PC-9 (cell line): ENCODE results near the gene CBLN2. TPM values are rescaled to one million over a fixed set of nuclear protein-coding genes. Genes with fewer than 3 reads are reported as not detected.

Source experiments
- BruUV-seq: library from RNA; stranded (reverse); fragments of 400-500 nt; replicated peaks from 2 replicates; lab custom pipeline; 2021; lab: Mats Ljungman, UMichigan
- CTCF ChIA-PET: fragments of 300-600 bp; sonication (Branson Sonifier 250); formaldehyde crosslinking; loops from one replicate; lab custom pipeline; 2022; ENCODE audit warnings: antibody characterized with exemption; lab: Charles Lee
- POLR2A ChIA-PET: fragments of 300-600 bp; sonication (Branson Sonifier 250); formaldehyde crosslinking; loops from one replicate; lab custom pipeline; 2022; ENCODE audit warnings: antibody characterized with exemption; ENCODE audit not compliant: unreplicated experiment; lab: Charles Lee
- DNase-seq, 2 experiments: peaks; one replicate each; pipeline versions ENCODE4 v3.0.0 to v3.0.0-alpha.2; 2015 to 2022; ENCODE audit warnings: mixed read lengths in 1 of 2
- H2AFZ ChIP-seq: fragments of 200-600 bp; sonication (generic); 2 replicates; pipeline ENCODE4 v1.8.1; 2017; ENCODE audit warnings: antibody characterized with exemption
- H3F3A ChIP-seq: fragments of 200-600 bp; sonication (generic); 2 replicates; pipeline ENCODE4 v1.8.1; 2017; ENCODE audit warnings: antibody characterized with exemption, mild to moderate bottlenecking, low read depth; ENCODE audit not compliant: insufficient read depth
- H3K27ac ChIP-seq: fragments of 200-600 bp; sonication (generic); 2 replicates; pipeline ENCODE4 v1.6.1; 2016; ENCODE audit warnings: mixed run types
- H3K27me3 ChIP-seq: fragments of 200-600 bp; sonication (generic); 2 replicates; pipeline ENCODE4 v1.6.1; 2016; ENCODE audit warnings: low read depth, mixed run types; ENCODE audit not compliant: insufficient read depth
- H3K36me3 ChIP-seq: fragments of 200-600 bp; sonication (generic); 2 replicates; pipeline ENCODE4 v1.6.1; 2016; ENCODE audit warnings: low read depth, mixed run types
- H3K4me1 ChIP-seq: fragments of 200-600 bp; sonication (generic); replicated peaks from 2 replicates; pipeline ENCODE4 v1.6.1; 2016; ENCODE audit warnings: mixed run types; ENCODE audit not compliant: insufficient read depth
- H3K4me2 ChIP-seq: fragments of 200-600 bp; sonication (generic); 2 replicates; pipeline ENCODE4 v1.6.1; 2017; ENCODE audit warnings: mixed run types
- H3K4me3 ChIP-seq: fragments of 200-600 bp; sonication (generic); 2 replicates; pipeline ENCODE4 v1.6.1; 2016; ENCODE audit warnings: mixed run types
- H3K79me2 ChIP-seq: fragments of 200-600 bp; sonication (generic); 2 replicates; pipeline ENCODE4 v1.6.1; 2017; ENCODE audit warnings: low read depth, mixed run types
- H3K9me2 ChIP-seq: fragments of 200-600 bp; sonication (generic); 2 replicates; pipeline ENCODE4 v1.8.1; 2017; ENCODE audit warnings: mild to moderate bottlenecking; ENCODE audit not compliant: insufficient read depth
- H3K9me3 ChIP-seq: fragments of 200-600 bp; sonication (generic); 2 replicates; pipeline ENCODE4 v1.8.1; 2016; ENCODE audit warnings: low read depth; ENCODE audit not compliant: insufficient read depth
- H4K20me1 ChIP-seq: fragments of 200-600 bp; sonication (generic); 2 replicates; pipeline ENCODE4 v1.8.1; 2017; ENCODE audit not compliant: insufficient read depth
- CTCF ChIP-seq: fragments of 200-600 bp; sonication (generic); conservative IDR thresholded peaks from 2 replicates; pipeline ENCODE4 v1.6.1; 2017; ENCODE audit warnings: mixed run types, antibody characterized with exemption, mild to moderate bottlenecking, moderate library complexity
- EZH2 ChIP-seq: fragments of 200-600 bp; sonication (generic); IDR thresholded peaks from 2 replicates; pipeline ENCODE4 v1.8.0; 2017; ENCODE audit warnings: antibody characterized with exemption, low read depth
- intact Hi-C: fragments of 100-400 bp; cut with micrococcal nuclease; formaldehyde crosslinking; loops from one replicate; pipeline ENCODE4 v1.10.0; 2022; ENCODE audit not compliant: unreplicated experiment
- total RNA-seq: library from RNA; stranded (reverse); gene quantifications from 2 replicates; pipeline ENCODE4 v1.2.3, GENCODE V29; 2021

Gene CBLN2
- total RNA-seq, 1 experiment from 2014 or later, result not detected

DNA sequence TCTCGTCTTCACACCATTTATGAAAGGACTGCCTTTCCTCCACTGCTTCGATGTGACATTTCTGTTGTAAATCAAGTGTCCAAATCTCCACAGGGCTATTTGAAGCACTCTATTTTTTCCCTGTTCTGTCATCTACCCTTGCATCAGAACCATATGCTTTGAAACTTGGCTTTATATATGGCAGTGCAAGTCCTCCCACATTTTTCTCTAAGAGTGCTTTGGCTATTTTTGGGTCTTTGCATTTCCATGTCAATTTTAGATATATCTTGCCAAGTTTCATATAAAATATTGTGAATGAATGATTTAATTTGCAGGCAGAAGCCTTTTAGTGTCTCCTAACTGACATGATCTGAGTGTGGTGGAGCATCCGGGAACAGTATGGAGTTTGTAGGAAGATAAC lies 37.8 kb upstream of the CBLN2 start:
- POLR2A ChIA-PET, result no interaction called here
- Histone ChIP-seq H3K4me2 (no peak overlapping the region), H3K27me3 (no peaks in the 10 kb centered on the region), H3K27ac (no peak overlapping the region), H4K20me1 (no peaks in the 10 kb centered on the region), H3K4me1 (no peaks in the 10 kb centered on the region), H3K4me3 (no peak overlapping the region), H3K79me2 (no peaks in the 10 kb centered on the region), H3F3A (no peaks in the 10 kb centered on the region), H3K36me3 (no peaks in the 10 kb centered on the region), H3K9me2 (0 out of 2 replicates have a peak, but pooled peaks cover 3% of the 10 kb centered on the region), H3K9me3 (no peaks in the 10 kb centered on the region), H2AFZ (no peak overlapping the region)
- intact Hi-C loops, result no loop called here
- TF ChIP-seq CTCF (no peak), EZH2 (no peak)
- CTCF ChIA-PET, result no interaction called here
- DNase-seq, result no peak
- BruUV-seq, result no TSS peak

- no peaks in the 10 kb centered on the region for H3K9me3 ChIP-seq
- intact Hi-C loops, result no loop called here
- H3K4me1 ChIP-seq, result no peaks in the 10 kb centered on the region
- H3K27me3 ChIP-seq, result 0 out of 2 replicates have a peak, but pooled peaks cover 20% of the 10 kb centered on the region
- no peak overlapping the region for H3K4me2 ChIP-seq
- H2AFZ ChIP-seq, result no peak overlapping the region
- no peaks in the 10 kb centered on the region; the same call in 1 of the 2 replicates for H4K20me1 ChIP-seq
- H3F3A ChIP-seq, result no peaks in the 10 kb centered on the region
- no peak overlapping the region for H3K4me3 ChIP-seq
- CTCF ChIA-PET, result no interaction called here
- H3K9me2 ChIP-seq, result no peaks in the 10 kb centered on the region
- no peaks in the 10 kb centered on the region for H3K79me2 ChIP-seq
- BruUV-seq, result no TSS peak
- no peaks in the 10 kb centered on the region for H3K36me3 ChIP-seq
- no peak for DNase-seq
- H3K27ac ChIP-seq, result no peak overlapping the region
- POLR2A ChIA-PET, result no interaction called here
- TF ChIP-seq EZH2 (no peak), CTCF (no peak)
These were observed 28.8 kb upstream of the CBLN2 start for GRCh38 chr18:72572896-72573295.

- Histone ChIP-seq H3F3A (no peaks in the 10 kb centered on the region), H3K9me2 (no peaks in the 10 kb centered on the region), H3K4me2 (no peak overlapping the region), H3K79me2 (no peaks in the 10 kb centered on the region), H3K36me3 (no peaks in the 10 kb centered on the region), H3K4me1 (no peaks in the 10 kb centered on the region), H3K4me3 (no peak overlapping the region), H4K20me1 (no peaks in the 10 kb centered on the region), H3K27me3 (no peaks in the 10 kb centered on the region; the same call in 1 of the 2 replicates), H3K9me3 (peaks cover 2% of the 10 kb centered on the region; the same call in 1 of the 2 replicates), H2AFZ (no peak overlapping the region), H3K27ac (no peak overlapping the region)
- POLR2A ChIA-PET, result no interaction called here
- intact Hi-C loops, result no loop called here
- DNase-seq, result no peak
- TF ChIP-seq CTCF (no peak), EZH2 (no peak)
- CTCF ChIA-PET, result no interaction called here
- BruUV-seq, result no TSS peak
These were observed 22.1 kb upstream of the CBLN2 start for GRCh38 chr18:72566290-72566689.
